SK-N-SH treated with all-trans-retinoic acid at 6 μM for 48 hours (cell line): ENCODE results near the gene TCFL5.

Source experiments
- CREB5 ChIP-seq: fragments of 250-450 bp; sonication (Bioruptor Pico); IDR thresholded peaks from 2 replicates; pipeline ENCODE4 v1.5.1; 2020; ENCODE audit warnings: low read depth, mild to moderate bottlenecking, moderate library complexity
- GLIS3 ChIP-seq: fragments of 250-450 bp; sonication (Bioruptor Pico); IDR thresholded peaks from 2 replicates; pipeline ENCODE4 v1.5.0; 2020; ENCODE audit warnings: mild to moderate bottlenecking, moderate library complexity
- PPARA ChIP-seq: fragments of 250-450 bp; sonication (Bioruptor Pico); IDR thresholded peaks from 2 replicates; pipeline ENCODE4 v1.5.0; 2020; ENCODE audit warnings: mild to moderate bottlenecking, borderline replicate concordance
- SNAI2 ChIP-seq: fragments of 250-450 bp; sonication (Bioruptor Pico); IDR thresholded peaks from 2 replicates; pipeline ENCODE4 v1.5.0; 2020; ENCODE audit warnings: mild to moderate bottlenecking, moderate library complexity
- TCF4 ChIP-seq: fragments of 250-450 bp; sonication (Bioruptor Pico); IDR thresholded peaks from 2 replicates; pipeline ENCODE4 v1.8.0; 2021; ENCODE audit warnings: mild to moderate bottlenecking, moderate library complexity, borderline replicate concordance
- TOX ChIP-seq: fragments of 250-450 bp; sonication (Bioruptor Pico); IDR thresholded peaks from 2 replicates; pipeline ENCODE4 v1.8.0; 2021; ENCODE audit warnings: mild to moderate bottlenecking, moderate library complexity, borderline replicate concordance
- ZFP3 ChIP-seq: fragments of 250-450 bp; sonication (Bioruptor Pico); IDR thresholded peaks from 2 replicates; pipeline ENCODE4 v1.5.0; 2020; ENCODE audit warnings: mild to moderate bottlenecking, moderate library complexity
- TF ChIP-seq, protein P1 (sequence below): fragments of 250-450 bp; sonication (Bioruptor Pico); IDR thresholded peaks from 2 replicates; pipeline ENCODE4 v1.5.0; 2020; ENCODE audit warnings: mild to moderate bottlenecking, moderate library complexity
- TF ChIP-seq, protein P2 (sequence below): fragments of 250-450 bp; sonication (Bioruptor Pico); IDR thresholded peaks from 2 replicates; pipeline ENCODE4 v1.8.0; 2020; ENCODE audit warnings: mild to moderate bottlenecking, moderate library complexity, borderline replicate concordance

DNA sequence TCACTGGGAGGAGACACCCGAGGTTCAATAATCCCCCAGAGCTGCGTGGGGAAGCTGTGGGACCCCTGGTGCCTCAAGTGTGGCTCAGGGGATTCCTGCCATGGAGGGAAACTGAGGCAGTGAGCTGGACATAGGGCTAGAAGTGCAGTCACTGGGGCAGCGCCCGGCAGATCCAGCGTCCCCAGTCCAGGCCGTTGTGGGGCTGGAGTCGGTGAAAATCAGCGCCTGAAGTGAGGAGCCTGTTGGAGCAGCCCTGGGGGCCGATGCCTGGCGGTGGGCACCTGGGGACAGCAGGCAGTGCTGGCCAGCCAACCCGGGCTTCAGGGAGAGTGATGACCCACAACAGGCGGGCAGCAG is 46.9 kb downstream of the TCFL5 start:
- TF ChIP-seq GLIS3 (CRISPR knock-in tag) = no peak
- no peak for TF ChIP-seq SNAI2
- no peak for TF ChIP-seq CREB5
- TF ChIP-seq TCF4 (CRISPR knock-in tag) = no peak
- no peak for TF ChIP-seq PPARA (CRISPR knock-in tag)
- TF ChIP-seq ZFP3 (CRISPR knock-in tag) = no peak
- no peak for TF ChIP-seq TOX (CRISPR knock-in tag)
- TF ChIP-seq, protein P1, sequence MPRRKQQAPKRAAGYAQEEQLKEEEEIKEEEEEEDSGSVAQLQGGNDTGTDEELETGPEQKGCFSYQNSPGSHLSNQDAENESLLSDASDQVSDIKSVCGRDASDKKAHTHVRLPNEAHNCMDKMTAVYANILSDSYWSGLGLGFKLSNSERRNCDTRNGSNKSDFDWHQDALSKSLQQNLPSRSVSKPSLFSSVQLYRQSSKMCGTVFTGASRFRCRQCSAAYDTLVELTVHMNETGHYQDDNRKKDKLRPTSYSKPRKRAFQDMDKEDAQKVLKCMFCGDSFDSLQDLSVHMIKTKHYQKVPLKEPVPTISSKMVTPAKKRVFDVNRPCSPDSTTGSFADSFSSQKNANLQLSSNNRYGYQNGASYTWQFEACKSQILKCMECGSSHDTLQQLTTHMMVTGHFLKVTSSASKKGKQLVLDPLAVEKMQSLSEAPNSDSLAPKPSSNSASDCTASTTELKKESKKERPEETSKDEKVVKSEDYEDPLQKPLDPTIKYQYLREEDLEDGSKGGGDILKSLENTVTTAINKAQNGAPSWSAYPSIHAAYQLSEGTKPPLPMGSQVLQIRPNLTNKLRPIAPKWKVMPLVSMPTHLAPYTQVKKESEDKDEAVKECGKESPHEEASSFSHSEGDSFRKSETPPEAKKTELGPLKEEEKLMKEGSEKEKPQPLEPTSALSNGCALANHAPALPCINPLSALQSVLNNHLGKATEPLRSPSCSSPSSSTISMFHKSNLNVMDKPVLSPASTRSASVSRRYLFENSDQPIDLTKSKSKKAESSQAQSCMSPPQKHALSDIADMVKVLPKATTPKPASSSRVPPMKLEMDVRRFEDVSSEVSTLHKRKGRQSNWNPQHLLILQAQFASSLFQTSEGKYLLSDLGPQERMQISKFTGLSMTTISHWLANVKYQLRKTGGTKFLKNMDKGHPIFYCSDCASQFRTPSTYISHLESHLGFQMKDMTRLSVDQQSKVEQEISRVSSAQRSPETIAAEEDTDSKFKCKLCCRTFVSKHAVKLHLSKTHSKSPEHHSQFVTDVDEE (CRISPR knock-in tag) = no peak
- TF ChIP-seq, protein P2, sequence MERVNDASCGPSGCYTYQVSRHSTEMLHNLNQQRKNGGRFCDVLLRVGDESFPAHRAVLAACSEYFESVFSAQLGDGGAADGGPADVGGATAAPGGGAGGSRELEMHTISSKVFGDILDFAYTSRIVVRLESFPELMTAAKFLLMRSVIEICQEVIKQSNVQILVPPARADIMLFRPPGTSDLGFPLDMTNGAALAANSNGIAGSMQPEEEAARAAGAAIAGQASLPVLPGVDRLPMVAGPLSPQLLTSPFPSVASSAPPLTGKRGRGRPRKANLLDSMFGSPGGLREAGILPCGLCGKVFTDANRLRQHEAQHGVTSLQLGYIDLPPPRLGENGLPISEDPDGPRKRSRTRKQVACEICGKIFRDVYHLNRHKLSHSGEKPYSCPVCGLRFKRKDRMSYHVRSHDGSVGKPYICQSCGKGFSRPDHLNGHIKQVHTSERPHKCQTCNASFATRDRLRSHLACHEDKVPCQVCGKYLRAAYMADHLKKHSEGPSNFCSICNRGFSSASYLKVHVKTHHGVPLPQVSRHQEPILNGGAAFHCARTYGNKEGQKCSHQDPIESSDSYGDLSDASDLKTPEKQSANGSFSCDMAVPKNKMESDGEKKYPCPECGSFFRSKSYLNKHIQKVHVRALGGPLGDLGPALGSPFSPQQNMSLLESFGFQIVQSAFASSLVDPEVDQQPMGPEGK = no peak
